Endodermal cell (in vitro differentiated cells): ENCODE results near the gene GARNL3. TPM values are rescaled to one million over a fixed set of nuclear protein-coding genes. Genes with fewer than 3 reads are reported as not detected.

Source experiments
- DNase-seq: peaks from one replicate; pipeline ENCODE4 v3.0.0-alpha.2; 2017
- H3K27ac ChIP-seq: 2 replicates; pipeline ENCODE4 v1.5.1; 2013; ENCODE audit warnings: mild to moderate bottlenecking, low read depth, low read length, moderate library complexity
- H3K27me3 ChIP-seq: 2 replicates; pipeline ENCODE4 v1.6.1; 2013; ENCODE audit warnings: mild to moderate bottlenecking, low read length, moderate library complexity; ENCODE audit not compliant: insufficient read depth, control insufficient read depth, poor library complexity, severe bottlenecking
- H3K36me3 ChIP-seq: 2 replicates; pipeline ENCODE4 v1.7.0; 2013; ENCODE audit warnings: mild to moderate bottlenecking, low read length, moderate library complexity; ENCODE audit not compliant: control insufficient read depth, insufficient read depth
- H3K4me1 ChIP-seq: one replicate; pipeline ENCODE4 v1.7.0; 2013; ENCODE audit warnings: low read length; ENCODE audit not compliant: control insufficient read depth, insufficient read depth
- H3K4me3 ChIP-seq: 2 replicates; pipeline ENCODE4 v1.5.1; 2013; ENCODE audit warnings: mild to moderate bottlenecking, low read length, moderate library complexity
- H3K9ac ChIP-seq: 2 replicates; pipeline ENCODE4 v1.6.1; 2013; ENCODE audit warnings: mild to moderate bottlenecking, low read length, moderate library complexity; ENCODE audit not compliant: poor library complexity, severe bottlenecking; ENCODE audit errors: extremely low read depth
- H3K9me3 ChIP-seq: 2 replicates; pipeline ENCODE4 v1.6.1; 2013; ENCODE audit warnings: mild to moderate bottlenecking, low read length, moderate library complexity; ENCODE audit not compliant: control insufficient read depth
- H3K27ac Mint-ChIP-seq: 2 replicates; pipeline ENCODE4 v1.8.0; 2020; ENCODE audit warnings: mixed read lengths
- H3K27me3 Mint-ChIP-seq: 2 replicates; pipeline ENCODE4 v1.8.0; 2021; ENCODE audit warnings: mild to moderate bottlenecking, mixed read lengths; ENCODE audit not compliant: insufficient read depth
- H3K36me3 Mint-ChIP-seq: 2 replicates; pipeline ENCODE4 v1.8.0; 2020; ENCODE audit warnings: low read depth, mixed read lengths
- H3K4me1 Mint-ChIP-seq: 2 replicates; pipeline ENCODE4 v1.8.0; 2020; ENCODE audit warnings: mixed read lengths
- H3K4me3 Mint-ChIP-seq: 2 replicates; pipeline ENCODE4 v1.8.0; 2020; ENCODE audit warnings: mild to moderate bottlenecking, moderate library complexity, mixed read lengths
- H3K9me3 Mint-ChIP-seq: 2 replicates; pipeline ENCODE4 v1.8.0; 2020; ENCODE audit warnings: mild to moderate bottlenecking, mixed read lengths
- WGBS, 2 experiments: methylation state at CpG; one replicate each; pipeline versions ENCODE4 v1.1.5 to v1.1.7; 2013; ENCODE audit warnings: missing lambda C conversion rate in 2 of 2, mixed read lengths in 1 of 2; ENCODE audit not compliant: insufficient coverage in 1 of 2, insufficient read length in 1 of 2; 5-methylcytosine and 5-hydroxymethylcytosine counted together
- total RNA-seq, 2 donors: library from RNA; stranded (reverse); fragmentation: NEBNext Ultra II Directional in 1 of 2; extraction: Animal tissue kit (Norgen Biotek cat#: 25700) in 1 of 2; gene quantifications; 2 replicates in 1 of 2; 3 replicates in 1 of 2; pipeline ENCODE4 v1.2.1, GENCODE V29; 2021
- TF ChIP-seq, protein P1 (sequence below): fragments of 200-600 bp; sonication (generic); conservative IDR thresholded peaks from 2 replicates; pipeline ENCODE4 v1.5.0; 2021; ENCODE audit warnings: antibody characterized with exemption, mild to moderate bottlenecking

The GARNL3 gene
- total RNA-seq, 2 donors from 2014 or later, result 7.2 to 12.8 TPM

DNA sequence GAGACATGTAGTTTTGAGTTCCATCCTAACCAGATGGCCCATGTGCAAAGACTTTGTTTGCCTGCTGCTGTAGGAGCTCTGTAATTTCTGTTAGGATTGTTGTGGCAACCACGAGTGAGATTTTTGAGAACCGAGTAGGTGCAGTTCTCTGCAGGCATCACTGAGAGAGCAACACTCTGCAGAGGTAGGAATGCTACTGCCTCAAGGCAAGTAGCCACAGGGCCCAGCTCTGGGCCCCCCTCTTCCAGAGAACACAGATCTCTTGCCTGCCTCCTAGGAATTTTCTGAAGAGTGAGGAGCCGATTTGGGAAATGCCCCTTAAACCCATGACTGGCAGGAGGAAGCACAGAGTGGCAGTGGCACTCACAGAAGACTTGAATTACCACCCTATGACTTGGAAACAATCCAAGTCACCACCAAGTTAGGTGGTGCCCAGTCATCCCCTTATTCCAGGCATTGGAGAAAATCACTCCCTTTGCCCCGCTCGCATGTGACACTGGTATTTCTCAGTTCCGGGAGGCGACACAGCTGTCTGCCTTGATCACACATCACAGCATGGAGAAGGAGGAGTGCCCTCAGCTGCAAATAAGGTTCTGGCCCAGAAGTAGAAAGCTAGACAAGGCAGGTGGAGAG, 79.9 kb downstream of the GARNL3 start:
- H3K27me3 Mint-ChIP-seq, result no peaks in the 10 kb centered on the region
- H3K36me3 Mint-ChIP-seq, result peaks cover 5% of the 10 kb centered on the region
- no peaks in the 10 kb centered on the region for H3K9me3 Mint-ChIP-seq
- Histone ChIP-seq H3K27me3 (no peaks in the 10 kb centered on the region), H3K9ac (no peak overlapping the region), H3K4me3 (no peak overlapping the region), H3K9me3 (no peaks in the 10 kb centered on the region), H3K36me3 (no peaks in the 10 kb centered on the region), H3K27ac (no peak overlapping the region), H3K4me1 (no peaks in the 10 kb centered on the region)
- H3K4me3 Mint-ChIP-seq, result no peak overlapping the region
- 92 to 97% methylated on average over 3 to 7 of the region's 7 CpGs for WGBS, 2 experiments
- TF ChIP-seq, protein P1, sequence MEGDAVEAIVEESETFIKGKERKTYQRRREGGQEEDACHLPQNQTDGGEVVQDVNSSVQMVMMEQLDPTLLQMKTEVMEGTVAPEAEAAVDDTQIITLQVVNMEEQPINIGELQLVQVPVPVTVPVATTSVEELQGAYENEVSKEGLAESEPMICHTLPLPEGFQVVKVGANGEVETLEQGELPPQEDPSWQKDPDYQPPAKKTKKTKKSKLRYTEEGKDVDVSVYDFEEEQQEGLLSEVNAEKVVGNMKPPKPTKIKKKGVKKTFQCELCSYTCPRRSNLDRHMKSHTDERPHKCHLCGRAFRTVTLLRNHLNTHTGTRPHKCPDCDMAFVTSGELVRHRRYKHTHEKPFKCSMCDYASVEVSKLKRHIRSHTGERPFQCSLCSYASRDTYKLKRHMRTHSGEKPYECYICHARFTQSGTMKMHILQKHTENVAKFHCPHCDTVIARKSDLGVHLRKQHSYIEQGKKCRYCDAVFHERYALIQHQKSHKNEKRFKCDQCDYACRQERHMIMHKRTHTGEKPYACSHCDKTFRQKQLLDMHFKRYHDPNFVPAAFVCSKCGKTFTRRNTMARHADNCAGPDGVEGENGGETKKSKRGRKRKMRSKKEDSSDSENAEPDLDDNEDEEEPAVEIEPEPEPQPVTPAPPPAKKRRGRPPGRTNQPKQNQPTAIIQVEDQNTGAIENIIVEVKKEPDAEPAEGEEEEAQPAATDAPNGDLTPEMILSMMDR, result no peak
- H3K4me1 Mint-ChIP-seq, result no peaks in the 10 kb centered on the region
- no peak overlapping the region for H3K27ac Mint-ChIP-seq
- DNase-seq, result no peak

DNA sequence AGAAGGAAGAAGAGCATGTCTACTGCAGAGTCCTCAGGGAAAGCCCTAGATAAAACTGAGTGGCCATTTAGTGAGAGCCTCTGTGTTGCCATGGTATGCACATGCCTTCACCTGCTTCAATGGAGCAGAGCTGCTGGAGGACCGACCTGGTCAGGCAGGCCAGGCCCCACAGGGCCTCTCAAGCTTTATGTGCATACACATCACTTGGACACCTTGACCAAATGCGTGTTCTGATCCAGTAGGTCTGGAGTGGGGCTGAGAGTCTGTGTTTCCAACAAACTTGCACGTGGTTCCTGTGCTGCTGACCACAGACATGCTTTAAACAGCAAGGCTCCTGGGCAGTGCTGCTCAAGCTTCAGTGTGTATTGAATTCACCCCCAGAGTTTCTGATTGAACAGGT, 81.0 kb downstream of the GARNL3 start:
- H3K27ac Mint-ChIP-seq, result no peak overlapping the region
- H3K9me3 ChIP-seq, result no peaks in the 10 kb centered on the region
- TF ChIP-seq, protein P1, result no peak
- H3K4me1 Mint-ChIP-seq, result no peaks in the 10 kb centered on the region
- WGBS, 2 experiments, result 70 to 88% methylated on average over 2 to 3 of the region's 3 CpGs
- no peak overlapping the region for H3K4me3 Mint-ChIP-seq
- DNase-seq, result no peak
- no peak overlapping the region for H3K9ac ChIP-seq
- H3K27ac ChIP-seq, result no peak overlapping the region
- H3K27me3 ChIP-seq, result no peaks in the 10 kb centered on the region
- H3K36me3 Mint-ChIP-seq, result no peaks in the 10 kb centered on the region
- H3K4me3 ChIP-seq, result no peak overlapping the region
- H3K36me3 ChIP-seq, result no peaks in the 10 kb centered on the region
- no peaks in the 10 kb centered on the region for H3K4me1 ChIP-seq
- H3K27me3 Mint-ChIP-seq, result no peaks in the 10 kb centered on the region
- H3K9me3 Mint-ChIP-seq, result no peaks in the 10 kb centered on the region

DNA sequence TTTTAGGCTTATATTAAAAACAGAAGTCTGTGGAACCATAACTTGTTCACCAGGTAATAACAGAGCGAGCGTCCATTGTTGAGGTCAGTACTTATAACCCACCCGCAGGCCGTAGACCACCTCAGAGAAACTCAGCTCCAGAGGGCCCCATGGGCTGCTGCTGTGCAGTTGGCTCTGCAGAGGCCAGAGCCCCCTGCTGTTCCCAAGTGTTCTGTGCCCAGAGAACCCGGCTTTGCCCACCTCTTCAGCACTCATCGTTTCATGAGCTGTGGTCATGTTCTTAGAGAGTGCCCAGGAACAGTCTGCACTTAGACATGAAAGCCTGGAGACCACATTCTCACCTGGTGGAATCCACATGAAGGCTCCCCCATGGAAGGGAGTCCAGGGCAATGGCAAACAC, 82.0 kb downstream of the GARNL3 start:
- WGBS, 2 experiments, result 88 to 91% methylated on average over 4 to 6 of the region's 6 CpGs
- H3K4me1 Mint-ChIP-seq, result no peaks in the 10 kb centered on the region
- no peaks in the 10 kb centered on the region for H3K9me3 Mint-ChIP-seq
- H3K27me3 Mint-ChIP-seq, result no peaks in the 10 kb centered on the region
- Histone ChIP-seq H3K27me3 (no peaks in the 10 kb centered on the region), H3K9ac (no peak overlapping the region), H3K9me3 (no peaks in the 10 kb centered on the region), H3K4me3 (no peak overlapping the region), H3K36me3 (no peaks in the 10 kb centered on the region), H3K27ac (no peak overlapping the region), H3K4me1 (no peaks in the 10 kb centered on the region)
- no peak for DNase-seq
- no peak overlapping the region for H3K27ac Mint-ChIP-seq
- TF ChIP-seq, protein P1, result no peak
- no peak overlapping the region for H3K4me3 Mint-ChIP-seq
- H3K36me3 Mint-ChIP-seq, result no peaks in the 10 kb centered on the region
